A172 (cell line): Measurements from ENCODE around the gene RIT1. TPM values are rescaled to one million over a fixed set of nuclear protein-coding genes. Genes with fewer than 3 reads are reported as not detected.
A peak's percentile ranks its signal among the peaks of the same experiment; 100 is the strongest.
"Not testable (repeated sequence)": the region's sequence is repeated elsewhere in the genome, so short reads cannot be mapped to it uniquely, and the experiment has no call there.

Experiments used
- DNase-seq: peaks from one replicate; pipeline ENCODE4 v3.0.0-alpha.2; 2015; ENCODE audit warnings: low spot score
- total RNA-seq: library from RNA; depleted of rRNA; stranded (reverse); fragments of >200 nt; shearing (Covaris generic); gene quantifications from 2 replicates; pipeline ENCODE4 v1.2.3, GENCODE V29; 2014

Gene RIT1
- total RNA-seq, 1 experiment from 2014 or later: 81.9 TPM

- no peak for DNase-seq
Observed at GRCh38 chr1:155933591-155934096, 22.5 kb upstream of the RIT1 start.

GRCh38 chr1:155932487-155932886 is 21.3 kb upstream of the RIT1 start:
- no peak for DNase-seq

DNA sequence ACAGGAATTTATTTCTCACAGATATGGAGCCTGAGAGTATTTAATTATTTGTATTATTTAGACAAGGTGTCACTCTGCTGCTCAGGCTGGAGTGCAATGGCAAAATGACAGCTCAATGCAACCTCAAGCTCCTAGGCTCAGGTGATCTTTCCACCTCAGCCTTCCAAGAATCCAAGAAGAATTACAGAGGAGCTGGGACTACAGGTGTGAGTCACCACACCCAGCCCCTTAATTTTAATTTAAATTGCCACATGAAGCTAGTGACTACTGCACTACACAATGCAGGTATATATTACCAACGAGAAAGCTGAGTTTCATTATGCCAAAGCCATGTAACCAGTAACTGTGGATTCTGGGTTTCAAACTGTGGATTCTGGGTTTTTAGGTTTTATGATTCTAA is 20.9 kb upstream of the RIT1 start:
- no peak for DNase-seq

DNA sequence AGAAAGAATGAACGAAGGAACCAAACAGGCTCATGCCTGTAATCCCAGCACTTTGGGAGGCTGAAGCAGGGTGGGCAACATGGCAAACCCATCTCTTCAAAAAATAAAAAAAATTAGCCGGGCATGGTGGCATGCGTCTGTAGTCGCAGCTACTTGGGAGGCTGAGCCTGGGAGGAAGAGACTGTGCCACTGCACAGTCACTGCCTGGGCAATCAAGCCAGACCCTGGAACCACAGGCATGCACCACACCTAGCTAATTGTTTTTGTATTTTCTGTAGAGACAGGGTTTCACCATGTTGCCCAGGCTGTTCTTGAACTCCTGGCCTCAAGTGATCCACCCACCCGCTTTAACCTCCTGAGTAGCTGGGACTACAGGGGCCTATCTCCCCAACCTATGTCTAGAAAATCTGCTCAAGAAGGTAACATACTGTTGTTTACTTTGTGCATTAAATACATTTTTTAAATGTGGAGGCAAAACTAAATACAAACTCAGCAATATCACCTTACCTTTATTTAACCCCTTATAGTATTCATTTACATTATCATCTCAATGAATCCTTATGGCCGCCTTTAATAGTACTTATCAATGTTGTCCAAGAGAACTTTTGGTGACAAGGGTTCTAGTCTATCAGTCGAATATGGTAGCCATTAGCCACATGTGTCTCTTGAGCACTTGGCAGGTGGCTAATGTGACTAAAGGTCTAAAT is 20.3 kb upstream of the RIT1 start:
- peak; percentile 64 for DNase-seq

GRCh38 chr1:155930725-155931124 is 19.6 kb upstream of the RIT1 start:
- DNase-seq: not testable (repeated sequence)

GRCh38 chr1:155929057-155929456 is 17.9 kb upstream of the RIT1 start:
- peak; percentile 78 for DNase-seq

- no peak for DNase-seq
Observed at GRCh38 chr1:155925506-155925905, 14.4 kb upstream of the RIT1 start.

DNA sequence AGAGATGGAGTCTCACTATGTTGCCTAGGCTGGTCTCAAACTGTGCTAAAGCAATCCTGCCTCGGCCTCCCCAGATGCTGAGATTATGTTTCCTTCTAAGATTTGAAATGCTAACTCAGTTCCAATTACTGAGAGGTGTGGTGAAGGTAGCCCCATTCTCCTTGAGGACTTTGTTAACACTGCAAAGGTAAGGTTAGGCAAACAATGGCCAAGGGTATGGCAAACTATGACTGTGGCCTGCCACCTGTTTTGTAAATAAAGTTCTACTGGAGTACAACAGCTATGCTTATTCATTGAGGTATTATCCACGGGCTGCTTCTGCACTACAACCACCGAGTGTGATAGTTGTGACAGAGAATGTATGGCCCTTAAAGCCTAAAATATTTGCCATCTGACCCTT is 9.6 kb upstream of the RIT1 start:
- DNase-seq: no peak

- no peak for DNase-seq
Observed at GRCh38 chr1:155919801-155920200, 8.7 kb upstream of the RIT1 start.

DNA sequence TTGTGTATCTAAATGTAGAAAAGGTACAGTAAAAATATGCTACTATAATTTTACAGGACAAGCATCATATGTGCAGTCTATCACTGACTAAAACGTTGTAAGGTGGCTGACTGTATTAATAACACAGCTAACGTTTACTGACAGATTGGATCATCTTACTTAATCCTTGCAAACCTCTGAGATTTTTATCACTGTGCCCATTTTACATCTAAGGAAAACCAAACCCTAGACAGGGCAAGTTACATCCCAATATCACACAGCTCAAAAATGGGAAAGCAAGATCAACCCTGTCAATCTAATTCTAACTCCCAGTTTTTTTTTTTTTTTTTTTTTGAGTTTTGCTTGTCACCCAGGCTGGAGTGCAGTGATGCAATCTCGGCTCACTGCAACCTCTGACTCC is 7.5 kb upstream of the RIT1 start:
- no peak for DNase-seq

- no peak for DNase-seq
Observed at GRCh38 chr1:155913969-155914757, 3.0 kb upstream of the RIT1 start.

DNA sequence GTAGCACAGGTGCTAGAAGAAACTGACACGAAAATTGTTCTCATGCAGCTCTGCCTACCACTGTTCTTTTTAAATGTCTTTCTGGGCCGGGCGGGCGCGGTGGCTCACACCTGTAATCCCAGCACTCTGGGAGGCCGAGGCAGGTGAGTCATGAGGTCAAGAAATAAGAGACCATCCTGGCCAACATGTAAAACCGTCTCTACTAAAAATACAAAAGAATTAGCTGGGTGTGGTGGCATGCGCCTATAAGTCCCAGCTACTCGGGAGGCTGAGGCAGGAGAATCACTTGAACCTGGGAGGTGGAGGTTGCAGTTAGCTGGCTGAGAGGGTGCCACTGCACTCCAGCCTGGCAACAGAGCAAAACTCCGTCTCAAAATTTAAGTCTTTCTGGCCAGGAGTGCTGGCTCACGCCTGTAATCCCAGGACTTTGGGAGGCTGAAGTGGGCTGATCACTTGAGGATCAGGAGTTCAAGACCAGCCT is 947 bp upstream of the RIT1 start:
- DNase-seq: no peak

DNA sequence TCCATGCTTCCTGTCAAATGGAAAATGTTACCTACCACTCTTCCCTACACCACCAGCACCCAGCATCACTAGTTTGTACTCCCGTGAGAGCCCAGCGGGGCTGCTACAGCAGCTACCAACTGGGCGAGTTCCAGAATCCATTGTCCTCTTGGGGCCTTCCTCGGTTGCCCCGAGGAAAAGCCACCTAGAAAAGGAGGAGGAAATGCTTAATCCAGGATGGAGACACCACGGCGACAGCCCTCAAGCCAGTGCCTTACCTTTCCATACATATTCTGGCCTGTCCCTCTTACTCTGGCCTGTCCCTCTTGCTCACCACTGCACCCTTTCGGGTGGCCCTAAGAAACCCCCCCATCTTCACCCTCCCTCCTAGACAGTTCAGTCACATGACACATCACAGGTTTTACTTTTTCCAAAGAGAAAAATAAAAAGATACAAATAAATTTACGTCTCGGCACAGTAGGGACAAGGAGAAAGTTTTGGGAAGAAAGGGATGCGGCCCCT is 478 bp downstream of the RIT1 start:
- peak; percentile 83 for DNase-seq

GRCh38 chr1:155909894-155910293 is 1.3 kb downstream of the RIT1 start:
- peak; percentile 70 for DNase-seq

GRCh38 chr1:155904261-155904660 is 6.9 kb downstream of the RIT1 start:
- DNase-seq: no peak

DNA sequence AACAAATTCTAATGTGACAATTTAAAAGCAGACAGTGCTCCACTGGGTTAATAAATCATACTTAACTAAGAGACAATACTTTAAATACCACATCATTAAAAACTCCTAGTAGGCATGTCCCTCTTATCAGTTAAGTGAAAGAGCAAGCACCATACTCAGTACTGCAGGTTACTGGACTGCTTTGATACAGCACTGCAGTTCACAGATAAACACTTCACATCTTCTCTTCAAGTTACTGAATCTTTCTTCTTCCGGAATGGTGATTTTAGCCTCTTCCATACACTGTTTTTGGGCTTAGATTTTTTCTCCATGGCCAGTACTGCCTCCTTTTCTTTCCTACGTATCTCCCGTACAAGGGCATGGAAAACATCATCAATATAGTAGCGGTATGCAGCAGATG is 11.0 kb downstream of the RIT1 start:
- DNase-seq: no peak

DNA sequence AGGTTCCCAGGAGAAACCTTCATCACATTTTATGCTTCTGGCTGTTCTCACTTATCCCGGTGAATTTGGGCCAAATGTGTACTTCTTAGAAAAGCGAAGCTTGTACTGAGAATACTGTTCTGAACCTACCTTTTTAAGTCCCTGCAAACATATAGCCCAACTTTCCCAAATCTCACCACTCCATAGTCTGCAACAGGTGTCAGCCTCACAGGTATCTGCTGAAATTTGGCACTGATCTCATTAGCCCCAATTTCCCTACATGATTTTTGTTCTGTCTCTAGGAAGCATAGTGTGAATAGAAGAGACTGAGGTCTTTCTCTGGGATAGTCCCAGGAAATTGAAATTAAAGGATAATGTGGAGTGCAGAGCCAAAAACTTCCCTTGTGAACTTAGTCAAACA is 11.5 kb downstream of the RIT1 start:
- DNase-seq: no peak

- DNase-seq: no peak
Observed at GRCh38 chr1:155898888-155899287, 12.3 kb downstream of the RIT1 start.

DNA sequence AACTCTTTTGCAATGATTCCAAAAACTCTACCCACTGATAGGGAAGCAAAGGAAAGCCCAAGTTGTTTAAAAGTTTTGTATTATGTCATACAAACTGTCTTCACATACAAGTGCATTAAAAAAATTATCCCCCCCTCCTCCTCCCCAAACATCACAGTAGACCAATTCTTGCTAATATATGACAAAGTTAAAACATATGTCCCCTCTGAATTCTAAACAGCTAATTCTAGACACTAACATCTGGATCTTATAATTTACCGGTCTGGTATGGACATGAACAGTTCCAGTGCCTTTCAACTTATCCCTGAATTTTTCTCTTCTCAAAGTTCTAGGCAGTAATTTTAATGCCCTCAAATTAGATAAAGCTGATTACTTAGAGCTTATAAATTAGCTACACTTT is 13.4 kb downstream of the RIT1 start:
- no peak for DNase-seq

DNA sequence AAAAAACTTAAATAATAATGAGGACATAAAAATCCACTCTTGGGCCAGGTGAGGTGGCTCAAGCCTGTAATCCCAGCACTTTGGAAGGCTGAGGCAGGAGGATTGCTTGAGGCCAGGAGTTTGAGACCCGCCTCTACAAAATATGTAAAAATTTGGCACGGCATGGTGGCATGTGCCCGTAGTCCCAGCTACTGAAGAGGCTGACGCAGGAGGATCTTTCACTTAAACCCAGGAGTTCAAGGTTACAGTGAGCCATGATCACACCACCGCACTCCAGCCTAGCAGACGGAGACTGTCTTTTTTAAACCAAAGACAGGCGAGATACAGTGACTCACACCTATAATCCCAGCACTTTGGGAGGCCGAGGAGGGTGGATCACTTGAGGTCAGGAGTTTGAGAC is 14.7 kb downstream of the RIT1 start:
- DNase-seq: not testable (repeated sequence)

DNA sequence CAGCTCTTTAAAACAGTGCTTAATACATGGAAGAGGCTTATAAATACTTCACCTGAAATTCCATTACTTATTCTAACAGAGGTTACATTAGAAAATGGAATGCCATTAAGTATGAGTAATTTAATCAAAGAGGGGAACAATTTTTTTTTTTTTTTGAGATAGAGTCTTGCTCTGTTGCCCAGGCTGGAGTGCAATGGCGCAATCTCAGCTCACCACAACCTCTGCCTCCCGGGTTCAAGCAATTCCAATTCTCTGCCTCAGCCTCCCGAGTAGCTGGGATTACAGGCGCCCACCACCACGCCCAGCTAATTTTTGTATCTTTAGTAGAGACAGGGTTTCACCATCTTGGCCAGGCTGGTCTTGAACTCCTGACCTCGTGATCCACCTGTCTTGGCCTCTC is 15.5 kb downstream of the RIT1 start:
- not testable (repeated sequence) for DNase-seq

DNA sequence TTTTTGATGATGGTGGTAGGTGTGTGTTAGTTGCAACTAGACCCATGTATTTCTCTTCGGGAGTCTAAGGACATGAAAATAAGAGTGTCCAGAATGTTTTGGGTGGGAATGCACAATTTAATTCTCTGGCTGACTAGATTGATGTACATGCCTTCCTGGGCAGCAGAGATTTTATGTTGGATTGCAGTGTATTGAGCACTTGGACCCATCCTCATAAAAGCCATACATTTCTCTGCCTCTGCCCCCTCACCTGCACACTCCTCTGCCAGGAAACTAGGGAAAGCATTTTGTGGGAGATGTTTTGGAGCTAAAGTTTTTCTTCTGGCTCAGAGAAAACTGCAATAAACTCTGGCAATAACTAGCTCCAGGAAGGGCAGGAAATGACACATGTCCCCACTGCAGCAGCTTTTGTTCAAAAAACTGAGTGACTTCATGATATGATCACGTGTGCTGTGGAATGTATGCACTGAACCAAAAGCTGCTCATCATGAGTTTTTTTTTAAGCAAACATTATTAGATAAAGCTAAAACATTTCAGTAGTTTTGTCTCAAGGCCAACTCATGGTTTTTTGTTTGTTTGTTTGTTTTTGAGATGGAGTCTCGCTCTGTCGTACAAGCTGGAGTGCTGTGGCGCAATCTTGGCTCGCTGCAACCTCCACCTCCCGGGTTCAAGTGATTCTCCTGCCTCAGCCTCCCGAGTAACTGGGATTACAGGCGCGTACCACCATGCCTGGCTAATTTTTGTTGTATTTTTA is 17.6 kb downstream of the RIT1 start:
- DNase-seq: peak; percentile 98
